WTC11 (cell line): ENCODE results near the gene DLX2.

Experiments
- ATF3 ChIP-seq: sonication (generic); formaldehyde crosslinking; conservative IDR thresholded peaks from 2 replicates; pipeline ENCODE4 v1.8.1; 2022; ENCODE audit warnings: mild to moderate bottlenecking, missing genetic modification reagents
- CREB1 ChIP-seq: sonication (generic); formaldehyde crosslinking; IDR thresholded peaks from 2 replicates; pipeline ENCODE4 v1.8.0; 2023; ENCODE audit warnings: mild to moderate bottlenecking, missing genetic modification reagents
- CTCF ChIP-seq: fragments of 200-600 bp; IDR thresholded peaks from 2 replicates; pipeline ENCODE4 v1.8.0; 2022; ENCODE audit warnings: antibody characterized with exemption
- GABPB1 ChIP-seq: sonication (generic); formaldehyde crosslinking; IDR thresholded peaks from 2 replicates; pipeline ENCODE4 v1.8.1; 2023; ENCODE audit warnings: mild to moderate bottlenecking, missing genetic modification reagents
- IRF1 ChIP-seq: sonication (generic); formaldehyde crosslinking; IDR thresholded peaks from 2 replicates; pipeline ENCODE4 v1.8.0; 2023; ENCODE audit warnings: missing genetic modification reagents
- MAX ChIP-seq: sonication (generic); formaldehyde crosslinking; IDR thresholded peaks from 2 replicates; pipeline ENCODE4 v1.8.0; 2022; ENCODE audit warnings: mild to moderate bottlenecking, missing genetic modification reagents
- USF2 ChIP-seq: sonication (generic); formaldehyde crosslinking; IDR thresholded peaks from 2 replicates; pipeline ENCODE4 v1.8.1; 2023; ENCODE audit warnings: mild to moderate bottlenecking, missing genetic modification reagents, moderate library complexity
- ZNF121 ChIP-seq: sonication (generic); formaldehyde crosslinking; IDR thresholded peaks from 2 replicates; pipeline ENCODE4 v1.8.0; 2023; ENCODE audit warnings: missing genetic modification reagents
- ZNF138 ChIP-seq: sonication (generic); formaldehyde crosslinking; conservative IDR thresholded peaks from 2 replicates; pipeline ENCODE4 v1.8.1; 2022; ENCODE audit warnings: mild to moderate bottlenecking, moderate library complexity, missing genetic modification reagents
- ZNF263 ChIP-seq: sonication (generic); formaldehyde crosslinking; IDR thresholded peaks from 2 replicates; pipeline ENCODE4 v1.8.1; 2022; ENCODE audit warnings: low read depth, mild to moderate bottlenecking, moderate library complexity, missing genetic modification reagents

GRCh38 chr2:172099472-172100079 lies 3.1 kb downstream of the DLX2 start:
- TF ChIP-seq ZNF138 (CRISPR knock-in tag) (no peak), CTCF (no peak), ZNF121 (CRISPR knock-in tag) (no peak), IRF1 (no peak), USF2 (CRISPR knock-in tag) (no peak), CREB1 (CRISPR knock-in tag) (no peak), ATF3 (no peak), ZNF263 (CRISPR knock-in tag) (no peak), GABPB1 (CRISPR knock-in tag) (no peak), MAX (CRISPR knock-in tag) (no peak)
